ENCODE data around the gene HYAL1.
"Not testable (repeated sequence)": the region's sequence is repeated elsewhere in the genome, so short reads cannot be mapped to it uniquely, and the experiment has no call there.

HYAL1 gene

DNA sequence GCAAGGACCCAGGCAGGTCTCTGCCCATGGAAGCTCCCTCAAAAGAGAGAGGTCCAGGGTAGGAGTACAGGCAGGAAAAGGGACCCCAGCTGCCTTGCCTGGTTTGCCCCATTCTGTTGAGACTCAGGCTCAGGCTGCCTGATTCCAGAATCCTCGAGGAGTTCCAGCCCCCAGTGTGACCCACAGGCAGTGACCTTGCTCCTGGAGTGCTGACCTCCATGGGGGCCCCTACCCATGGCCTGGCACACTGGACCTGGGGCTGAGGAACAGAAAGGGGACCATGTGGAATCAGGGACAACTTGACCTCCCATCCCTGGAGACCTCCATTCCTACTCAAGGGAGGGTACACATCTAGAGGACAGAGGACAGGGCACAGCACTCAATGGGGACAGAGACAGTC, 37.8 kb downstream of the HYAL1 start:
- no peak overlapping the region for H3K4me3 ChIP-seq (ENCODE audit: low read depth, low read length)
- H3K9me3 ChIP-seq (ENCODE audit: control insufficient read depth, insufficient read depth, low read length): no peaks in the 10 kb centered on the region
- H3K27me3 ChIP-seq (ENCODE audit: control insufficient read depth, insufficient read depth, low read length): no peaks in the 10 kb centered on the region
- H3K4me1 ChIP-seq (ENCODE audit: control insufficient read depth, insufficient read depth, low read length): peaks cover 26% of the 10 kb centered on the region
- H3K36me3 ChIP-seq (ENCODE audit: control insufficient read depth, insufficient read depth, low read length): no peaks in the 10 kb centered on the region
- no peak overlapping the region for H3K9ac ChIP-seq (ENCODE audit: low read depth, low read length)

DNA sequence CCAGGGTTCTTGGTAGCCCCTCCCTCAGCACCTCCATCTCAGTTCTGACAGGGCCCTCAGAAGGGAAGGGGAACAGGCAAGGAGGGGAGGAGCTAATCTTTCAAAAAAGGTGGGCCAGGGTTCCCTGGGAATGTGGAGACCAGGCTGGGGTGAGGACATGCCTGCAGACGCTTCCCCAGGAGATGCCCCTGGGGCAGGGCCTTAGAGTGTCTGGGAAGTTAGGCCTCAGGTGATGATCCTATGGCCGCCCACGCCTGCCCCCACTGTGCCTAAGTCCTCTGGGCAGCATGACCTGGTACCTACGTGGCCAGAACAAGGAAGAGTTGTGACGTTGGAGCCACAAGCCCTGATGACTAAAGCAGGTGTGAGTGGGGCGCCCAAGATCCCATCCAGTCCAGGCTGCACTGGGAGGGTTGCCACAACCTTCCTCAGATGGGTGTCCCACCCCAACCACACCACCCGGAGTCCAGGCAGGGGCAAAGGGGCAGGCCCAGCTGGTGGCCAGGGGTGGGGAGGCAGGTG, 38.3 kb downstream of the HYAL1 start:
- peaks cover 26% of the 10 kb centered on the region for H3K4me1 ChIP-seq (ENCODE audit: control insufficient read depth, insufficient read depth, low read length)
- no peaks in the 10 kb centered on the region for H3K36me3 ChIP-seq (ENCODE audit: control insufficient read depth, insufficient read depth, low read length)
- H3K9ac ChIP-seq (ENCODE audit: low read depth, low read length): peak overlapping the region; percentile 47
- no peaks in the 10 kb centered on the region for H3K9me3 ChIP-seq (ENCODE audit: control insufficient read depth, insufficient read depth, low read length)
- H3K27me3 ChIP-seq (ENCODE audit: control insufficient read depth, insufficient read depth, low read length): no peaks in the 10 kb centered on the region
- peak overlapping the region; percentile 22 for H3K4me3 ChIP-seq (ENCODE audit: low read depth, low read length)

DNA sequence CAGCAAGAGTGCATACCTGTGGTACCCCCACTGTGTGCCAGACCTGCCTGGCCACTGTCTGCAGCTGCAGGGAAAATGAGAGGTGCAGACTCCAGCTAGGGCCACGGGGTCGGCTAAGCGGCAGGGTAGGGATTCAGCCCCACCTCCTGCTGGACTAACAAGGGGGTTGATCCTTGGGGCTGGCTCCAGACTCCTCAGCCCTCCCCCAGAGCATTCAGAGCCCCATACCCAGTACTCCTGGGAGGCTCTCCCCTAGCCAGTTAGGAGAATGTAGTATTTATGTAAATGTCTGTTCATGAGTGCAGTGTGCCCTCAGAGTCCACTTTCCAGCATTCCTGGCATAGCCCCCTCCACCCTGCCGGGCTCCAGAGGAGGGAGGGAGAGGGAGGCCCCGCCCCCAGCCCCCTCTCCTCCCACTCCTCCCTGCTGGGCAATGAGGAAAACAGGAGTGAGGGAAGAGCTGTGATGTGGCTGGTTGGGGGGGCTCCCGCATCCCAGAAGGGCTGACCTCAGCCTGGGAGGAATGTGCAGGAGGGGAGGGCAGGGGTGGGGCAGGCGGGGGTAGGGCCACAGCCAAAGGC, 38.9 kb downstream of the HYAL1 start:
- no peaks in the 10 kb centered on the region for H3K36me3 ChIP-seq (ENCODE audit: control insufficient read depth, insufficient read depth, low read length)
- no peaks in the 10 kb centered on the region for H3K27me3 ChIP-seq (ENCODE audit: control insufficient read depth, insufficient read depth, low read length)
- peaks cover 24% of the 10 kb centered on the region for H3K4me1 ChIP-seq (ENCODE audit: control insufficient read depth, insufficient read depth, low read length)
- H3K4me3 ChIP-seq (ENCODE audit: low read depth, low read length): peak overlapping the region; percentile 22
- H3K9me3 ChIP-seq (ENCODE audit: control insufficient read depth, insufficient read depth, low read length): no peaks in the 10 kb centered on the region
- peak overlapping the region; percentile 81 for H3K9ac ChIP-seq (ENCODE audit: low read depth, low read length)

- Histone ChIP-seq H3K4me1 (ENCODE audit: control insufficient read depth, insufficient read depth, low read length) (peaks cover 20% of the 10 kb centered on the region), H3K9me3 (ENCODE audit: control insufficient read depth, insufficient read depth, low read length) (no peaks in the 10 kb centered on the region), H3K36me3 (ENCODE audit: control insufficient read depth, insufficient read depth, low read length) (no peaks in the 10 kb centered on the region), H3K9ac (ENCODE audit: low read depth, low read length) (peak overlapping the region; percentile 81), H3K27me3 (ENCODE audit: control insufficient read depth, insufficient read depth, low read length) (no peaks in the 10 kb centered on the region), H3K4me3 (ENCODE audit: low read depth, low read length) (peak overlapping the region; percentile 22)
Observed at GRCh38 chr3:50263478-50264382, 39.6 kb downstream of the HYAL1 start.

- peaks cover 15% of the 10 kb centered on the region for H3K4me1 ChIP-seq (ENCODE audit: control insufficient read depth, insufficient read depth, low read length)
- no peak overlapping the region for H3K4me3 ChIP-seq (ENCODE audit: low read depth, low read length)
- no peaks in the 10 kb centered on the region for H3K27me3 ChIP-seq (ENCODE audit: control insufficient read depth, insufficient read depth, low read length)
- H3K36me3 ChIP-seq (ENCODE audit: control insufficient read depth, insufficient read depth, low read length): peaks cover 9% of the 10 kb centered on the region
- no peak overlapping the region for H3K9ac ChIP-seq (ENCODE audit: low read depth, low read length)
- no peaks in the 10 kb centered on the region for H3K9me3 ChIP-seq (ENCODE audit: control insufficient read depth, insufficient read depth, low read length)
Observed at GRCh38 chr3:50262778-50263177, 40.6 kb downstream of the HYAL1 start.

- not testable (repeated sequence) for H3K4me3 ChIP-seq (ENCODE audit: low read depth, low read length); H3K9ac ChIP-seq (ENCODE audit: low read depth, low read length); H3K27me3 ChIP-seq (ENCODE audit: control insufficient read depth, insufficient read depth, low read length); H3K9me3 ChIP-seq (ENCODE audit: control insufficient read depth, insufficient read depth, low read length)
- Histone ChIP-seq H3K4me1 (ENCODE audit: control insufficient read depth, insufficient read depth, low read length) (peaks cover 12% of the 10 kb centered on the region), H3K36me3 (ENCODE audit: control insufficient read depth, insufficient read depth, low read length) (peaks cover 14% of the 10 kb centered on the region)
Observed at GRCh38 chr3:50262200-50262599, 41.2 kb downstream of the HYAL1 start.

DNA sequence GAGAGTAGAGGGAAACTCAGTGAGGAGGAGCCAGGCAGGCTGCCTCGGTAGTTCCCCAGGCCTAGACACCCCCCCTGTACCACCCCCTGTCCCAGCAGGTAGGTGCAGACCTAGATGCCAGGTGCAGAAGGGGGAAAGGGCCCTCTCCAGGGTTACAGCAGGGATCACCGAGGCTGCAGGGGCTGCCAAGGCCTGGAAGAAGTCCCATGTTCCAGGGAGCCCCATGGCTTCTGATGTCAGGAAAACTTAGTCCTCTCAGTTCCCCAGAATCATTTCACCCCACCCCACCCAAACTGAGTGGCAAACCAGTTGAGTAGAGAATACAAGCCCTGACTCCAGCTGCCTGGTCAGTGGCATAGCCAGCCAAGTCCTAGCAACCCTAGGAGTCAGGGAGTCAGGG, 41.9 kb downstream of the HYAL1 start:
- H3K4me3 ChIP-seq (ENCODE audit: low read depth, low read length): no peak overlapping the region

DNA sequence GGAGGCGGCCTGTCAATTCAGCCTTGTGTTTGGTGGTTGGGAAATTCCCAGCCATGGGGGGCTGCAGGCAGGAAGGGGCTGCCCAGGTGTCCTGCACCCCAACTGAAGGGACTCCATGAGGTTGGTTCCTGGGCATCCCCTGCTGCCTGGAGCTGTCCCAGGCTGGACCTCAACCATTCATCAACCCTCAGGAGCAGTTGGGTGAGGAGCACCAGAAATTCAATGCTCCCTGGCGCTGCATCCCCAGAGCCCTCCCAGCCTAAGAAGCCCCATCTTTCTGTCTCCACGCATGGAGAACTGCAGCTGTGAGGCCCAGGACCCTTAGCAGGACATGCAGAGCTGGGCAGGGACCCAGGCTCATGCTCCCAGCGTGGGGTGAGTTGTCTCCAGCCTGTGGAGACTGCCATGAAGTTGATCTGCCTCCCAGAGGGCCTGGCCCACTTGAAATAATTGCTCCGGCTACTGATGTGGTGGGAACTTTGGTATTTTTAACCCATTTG, 42.4 kb downstream of the HYAL1 start:
- Histone ChIP-seq H3K27me3 (ENCODE audit: control insufficient read depth, insufficient read depth, low read length) (no peaks in the 10 kb centered on the region), H3K4me1 (ENCODE audit: control insufficient read depth, insufficient read depth, low read length) (peaks cover 12% of the 10 kb centered on the region), H3K4me3 (ENCODE audit: low read depth, low read length) (peak overlapping the region; percentile 49), H3K36me3 (ENCODE audit: control insufficient read depth, insufficient read depth, low read length) (peaks cover 26% of the 10 kb centered on the region), H3K9me3 (ENCODE audit: control insufficient read depth, insufficient read depth, low read length) (no peaks in the 10 kb centered on the region), H3K9ac (ENCODE audit: low read depth, low read length) (peak overlapping the region; percentile 76)

More for the DNA sequence above, 41.9 kb downstream of the HYAL1 start:
- Histone ChIP-seq H3K27me3 (ENCODE audit: control insufficient read depth, insufficient read depth, low read length) (no peaks in the 10 kb centered on the region), H3K9me3 (ENCODE audit: control insufficient read depth, insufficient read depth, low read length) (no peaks in the 10 kb centered on the region), H3K4me1 (ENCODE audit: control insufficient read depth, insufficient read depth, low read length) (peaks cover 12% of the 10 kb centered on the region), H3K9ac (ENCODE audit: low read depth, low read length) (no peak overlapping the region), H3K36me3 (ENCODE audit: control insufficient read depth, insufficient read depth, low read length) (peaks cover 21% of the 10 kb centered on the region)

GRCh38 chr3:50260027-50260941, 43.1 kb downstream of the HYAL1 start:
- Histone ChIP-seq H3K9me3 (ENCODE audit: control insufficient read depth, insufficient read depth, low read length) (no peaks in the 10 kb centered on the region), H3K9ac (ENCODE audit: low read depth, low read length) (peak overlapping the region; percentile 76), H3K4me3 (ENCODE audit: low read depth, low read length) (peak overlapping the region; percentile 49), H3K4me1 (ENCODE audit: control insufficient read depth, insufficient read depth, low read length) (peaks cover 11% of the 10 kb centered on the region), H3K27me3 (ENCODE audit: control insufficient read depth, insufficient read depth, low read length) (no peaks in the 10 kb centered on the region), H3K36me3 (ENCODE audit: control insufficient read depth, insufficient read depth, low read length) (peaks cover 31% of the 10 kb centered on the region)

DNA sequence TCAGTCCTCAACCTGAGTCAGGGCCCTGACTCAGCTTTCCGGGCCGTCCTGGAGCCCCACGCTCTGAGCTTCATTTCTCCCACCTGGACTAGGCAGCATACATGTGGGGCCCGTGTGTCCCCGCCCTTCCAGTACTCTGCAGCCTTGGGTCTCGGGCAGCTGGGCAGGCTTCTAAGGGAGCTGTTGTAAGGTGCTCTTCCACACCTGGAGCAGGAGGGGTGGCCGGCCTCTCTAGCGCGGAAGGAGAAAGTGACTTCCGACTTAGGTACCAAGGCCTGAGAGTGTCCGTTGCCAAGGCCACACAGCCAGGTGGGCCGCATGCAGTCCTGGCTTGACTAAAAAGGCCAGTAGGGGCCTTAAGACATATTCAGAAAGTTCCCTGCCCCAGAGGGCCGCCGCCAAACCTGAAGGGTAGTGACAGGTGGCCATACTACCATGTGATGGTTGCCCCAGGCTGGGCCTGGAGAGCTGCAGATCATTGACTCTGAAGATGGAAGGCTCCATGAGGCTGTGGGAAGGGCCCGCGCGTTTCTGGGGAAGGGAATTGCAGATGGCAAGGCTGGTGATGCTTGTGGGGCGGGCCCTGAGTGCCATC, 43.8 kb downstream of the HYAL1 start:
- no peak overlapping the region for H3K4me3 ChIP-seq (ENCODE audit: low read depth, low read length)
- H3K36me3 ChIP-seq (ENCODE audit: control insufficient read depth, insufficient read depth, low read length): peaks cover 38% of the 10 kb centered on the region
- no peak overlapping the region for H3K9ac ChIP-seq (ENCODE audit: low read depth, low read length)
- H3K9me3 ChIP-seq (ENCODE audit: control insufficient read depth, insufficient read depth, low read length): no peaks in the 10 kb centered on the region
- no peaks in the 10 kb centered on the region for H3K27me3 ChIP-seq (ENCODE audit: control insufficient read depth, insufficient read depth, low read length)
- H3K4me1 ChIP-seq (ENCODE audit: control insufficient read depth, insufficient read depth, low read length): peaks cover 8% of the 10 kb centered on the region

- Histone ChIP-seq H3K4me1 (ENCODE audit: control insufficient read depth, insufficient read depth, low read length) (peaks cover 4% of the 10 kb centered on the region), H3K27me3 (ENCODE audit: control insufficient read depth, insufficient read depth, low read length) (no peaks in the 10 kb centered on the region), H3K9me3 (ENCODE audit: control insufficient read depth, insufficient read depth, low read length) (no peaks in the 10 kb centered on the region), H3K4me3 (ENCODE audit: low read depth, low read length) (no peak overlapping the region), H3K36me3 (ENCODE audit: control insufficient read depth, insufficient read depth, low read length) (peaks cover 42% of the 10 kb centered on the region), H3K9ac (ENCODE audit: low read depth, low read length) (no peak overlapping the region)
Observed at GRCh38 chr3:50258979-50259378, 44.4 kb downstream of the HYAL1 start.
